NCI-H524 (cell line): ENCODE data around the gene SNRNP200.
"Not testable (repeated sequence)": the region's sequence is repeated elsewhere in the genome, so short reads cannot be mapped to it uniquely, and the experiment has no call there.

Experiments
- DNase-seq, 2 experiments: peaks; one replicate each; lab custom pipeline; 2025; lab: John Stamatoyannopoulos, UW

Gene SNRNP200

DNA sequence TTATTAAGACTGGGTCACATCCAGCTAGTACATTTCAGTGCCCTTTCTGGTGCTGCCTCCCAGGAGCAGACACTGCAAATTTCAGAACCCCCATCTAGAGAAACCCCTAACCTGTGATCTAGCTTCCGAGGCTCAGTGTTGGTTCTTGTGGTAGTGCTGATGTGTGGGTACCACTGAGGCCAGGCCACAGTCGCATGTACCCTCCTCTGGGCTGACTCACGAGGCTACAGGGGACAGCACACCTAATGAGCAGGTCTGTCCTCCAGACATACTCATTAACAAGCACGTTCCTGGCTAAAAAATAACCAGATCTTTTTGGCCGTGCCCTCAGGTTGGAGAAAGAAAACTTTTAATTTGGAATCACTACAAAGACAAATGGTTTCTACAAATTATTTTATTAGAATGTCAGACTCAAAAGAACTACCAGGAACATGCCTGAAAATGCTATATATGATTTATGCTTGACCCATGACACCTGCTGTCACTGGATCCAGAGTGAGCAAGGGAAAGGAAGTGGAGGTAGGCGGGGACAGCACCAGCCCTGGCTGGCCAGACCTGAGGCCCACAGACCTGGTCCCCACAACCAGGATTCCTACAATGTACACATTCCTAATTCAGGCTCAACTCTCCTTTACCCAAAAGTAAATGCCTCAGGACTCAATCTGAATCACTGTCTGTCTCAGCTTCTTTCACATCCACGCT is 30.8 kb downstream of the SNRNP200 start:
- DNase-seq, result no peak

GRCh38 chr2:96273763-96274162 is 31.6 kb downstream of the SNRNP200 start:
- no peak for DNase-seq

GRCh38 chr2:96271995-96272394 is 33.4 kb downstream of the SNRNP200 start:
- peak in 1 of 2 experiments; percentile 18 for DNase-seq

DNA sequence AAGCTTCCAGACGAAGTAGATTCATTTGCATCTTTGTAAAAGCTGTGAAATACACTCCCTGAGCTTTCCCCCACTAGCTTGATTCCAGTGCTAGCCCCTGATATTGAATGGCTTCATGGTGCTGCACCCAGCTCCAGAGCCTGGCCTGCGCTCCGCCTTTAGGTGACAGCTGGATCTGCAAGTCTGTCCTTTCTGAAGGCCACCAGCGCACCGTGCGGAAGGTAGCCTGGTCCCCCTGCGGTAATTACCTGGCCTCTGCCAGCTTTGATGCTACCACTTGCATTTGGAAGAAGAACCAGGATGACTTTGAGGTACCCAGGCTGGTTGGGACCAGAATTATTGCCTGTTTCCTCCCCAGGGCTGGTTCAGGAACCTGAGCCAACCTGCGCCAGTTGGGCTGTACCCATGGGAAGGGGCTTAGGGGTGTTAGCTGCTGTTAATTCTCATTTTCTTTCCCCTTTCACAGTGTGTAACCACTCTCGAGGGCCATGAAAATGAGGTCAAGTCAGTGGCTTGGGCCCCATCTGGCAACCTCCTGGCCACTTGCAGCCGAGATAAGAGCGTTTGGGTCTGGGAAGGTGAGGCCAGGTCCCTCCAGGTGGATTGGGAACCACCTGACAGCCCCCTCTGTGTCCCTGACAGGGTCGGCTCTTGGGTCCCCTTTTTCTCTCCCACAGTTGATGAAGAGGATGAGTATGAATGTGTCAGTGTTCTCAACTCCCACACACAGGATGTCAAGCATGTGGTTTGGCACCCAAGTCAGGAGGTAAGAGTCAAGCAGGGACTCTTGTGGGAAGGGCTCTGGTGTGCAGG is 38.0 kb downstream of the SNRNP200 start:
- DNase-seq, result peak; percentile 18 to 55

DNA sequence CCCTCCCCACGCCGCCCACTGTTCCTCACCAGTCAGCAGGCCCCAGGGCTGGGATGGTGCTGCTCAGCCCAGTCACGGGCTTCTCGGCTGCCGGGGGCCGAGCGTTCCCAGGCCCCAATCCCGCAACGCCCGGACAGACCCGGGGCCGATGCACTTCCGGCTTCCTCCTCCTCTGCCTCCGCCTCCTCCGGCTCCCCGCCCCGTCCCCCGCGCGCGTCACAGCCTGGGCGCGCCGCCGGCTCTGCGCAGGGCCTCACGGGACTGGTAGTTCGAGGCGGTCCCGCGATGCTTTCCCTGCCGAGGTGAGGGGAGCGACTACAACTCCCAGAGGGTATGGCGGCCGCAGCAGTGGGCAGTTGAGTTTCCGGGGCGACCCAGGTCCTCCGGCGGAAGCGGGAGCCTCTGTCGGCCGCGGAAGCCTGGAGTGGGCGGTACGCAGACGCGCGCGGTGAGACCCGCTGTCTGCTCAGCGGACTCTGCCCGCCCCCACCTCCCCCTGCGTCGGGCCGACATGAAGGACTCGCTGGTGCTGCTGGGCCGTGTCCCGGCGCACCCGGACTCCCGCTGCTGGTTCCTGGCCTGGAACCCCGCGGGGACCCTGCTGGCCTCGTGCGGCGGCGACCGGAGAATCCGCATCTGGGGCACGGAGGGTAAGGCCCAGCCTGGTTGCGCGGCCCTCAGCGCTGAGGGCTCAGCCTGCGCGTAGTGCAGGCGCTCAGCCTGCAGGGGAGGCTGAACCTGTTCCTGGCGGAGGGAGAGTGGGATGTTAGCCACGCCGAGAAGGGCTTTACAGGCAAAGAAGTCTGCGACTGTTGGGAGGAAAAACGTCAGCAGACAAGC is 39.3 kb downstream of the SNRNP200 start, which contains the start of the genes CIAO1 and TMEM127:
Gene CIAO1, plus strand, starts transcription at position 386 of the 840 bp plus-strand sequence. Its CDS starts 126 bp downstream, at position 512.
Gene TMEM127, minus strand, starts transcription at position 158 of the 840 bp plus-strand sequence. CDS start 616 bp downstream, outside the sequence.
- peak; percentile 94 to 95 for DNase-seq

GRCh38 chr2:96265349-96265839 is 40.0 kb downstream of the SNRNP200 start:
- DNase-seq, result peak; percentile 42 to 67

- peak; percentile 62 to 80 for DNase-seq
These were observed 40.5 kb downstream of the SNRNP200 start for GRCh38 chr2:96264656-96265348.

- DNase-seq, result no peak
These were observed 41.3 kb downstream of the SNRNP200 start for GRCh38 chr2:96264086-96264485.

- DNase-seq, result no peak
These were observed 43.0 kb downstream of the SNRNP200 start for GRCh38 chr2:96262306-96262705.

DNA sequence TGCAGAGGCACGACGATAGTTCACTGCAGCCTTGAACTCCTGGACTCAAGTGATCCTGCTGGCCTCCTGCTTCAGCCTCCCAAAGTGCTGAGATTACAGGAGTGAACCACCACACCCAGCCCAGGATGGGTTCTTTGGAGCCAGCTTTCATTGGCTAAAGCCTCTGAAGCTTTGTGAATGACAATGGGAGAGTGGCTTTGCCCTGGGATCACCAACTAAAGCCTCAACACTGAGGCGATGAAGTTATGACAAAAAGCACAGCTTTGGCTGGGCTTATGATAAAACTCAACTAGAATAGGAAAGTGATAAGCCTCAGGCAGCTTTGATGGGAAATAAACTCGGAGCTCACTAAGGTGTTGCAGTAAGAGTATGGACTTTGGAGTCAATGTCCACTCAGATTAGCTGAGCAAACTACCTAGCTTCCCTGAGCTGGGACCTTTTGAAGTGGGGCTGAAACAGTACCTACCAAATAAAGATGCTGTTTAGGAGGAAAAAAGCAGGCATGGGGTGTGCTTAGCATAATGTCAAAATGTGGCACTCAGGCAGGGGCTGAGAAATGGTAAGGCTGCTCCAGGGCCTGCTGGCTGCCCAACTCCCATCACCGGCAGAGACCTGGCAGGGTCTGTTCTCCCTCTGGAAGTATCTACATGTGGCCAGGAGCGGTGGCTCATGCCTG is 43.9 kb downstream of the SNRNP200 start:
- no peak for DNase-seq

DNA sequence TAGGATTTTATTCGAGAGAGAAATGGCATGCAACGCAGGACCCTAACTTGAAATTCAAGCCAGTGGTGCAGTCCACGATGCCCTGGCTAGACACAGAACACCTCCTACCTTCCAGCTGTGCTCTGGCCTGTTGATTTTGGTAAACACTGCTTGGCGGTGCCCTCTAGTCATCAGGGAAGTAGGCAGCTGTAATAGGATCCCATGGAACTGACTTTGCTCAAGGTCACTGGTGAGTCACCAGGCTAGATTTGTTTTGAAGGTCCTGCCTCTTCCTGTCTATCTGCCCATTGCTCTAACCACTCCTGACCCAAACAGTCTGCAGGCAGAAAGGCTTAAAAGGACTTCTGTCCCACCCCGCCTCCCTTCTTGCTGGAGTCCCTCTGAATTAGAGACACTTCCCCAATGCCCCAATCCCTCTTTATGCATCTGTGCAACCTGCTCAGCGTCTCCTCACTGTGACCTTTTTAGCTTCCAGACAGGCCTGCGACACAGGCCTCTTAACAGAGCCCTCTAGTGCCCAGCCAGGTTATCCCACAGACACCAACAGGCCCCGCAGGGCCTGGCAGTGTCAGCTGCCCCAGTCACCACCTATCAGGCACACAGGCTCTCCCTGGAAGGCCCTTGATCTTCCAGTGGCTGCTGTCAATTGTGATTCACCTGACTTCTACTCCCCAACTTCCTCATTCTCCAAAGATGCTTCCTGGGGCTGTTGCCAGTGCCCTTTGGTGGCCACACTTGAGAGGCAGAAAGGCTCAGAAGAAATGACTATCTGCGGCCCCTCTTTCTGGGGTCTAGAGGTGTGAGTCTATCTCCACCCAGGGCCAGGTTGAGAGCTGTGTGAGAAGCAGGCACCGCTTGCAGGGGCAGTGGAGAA is 44.7 kb downstream of the SNRNP200 start:
- DNase-seq, result peak; percentile 86 to 93

DNA sequence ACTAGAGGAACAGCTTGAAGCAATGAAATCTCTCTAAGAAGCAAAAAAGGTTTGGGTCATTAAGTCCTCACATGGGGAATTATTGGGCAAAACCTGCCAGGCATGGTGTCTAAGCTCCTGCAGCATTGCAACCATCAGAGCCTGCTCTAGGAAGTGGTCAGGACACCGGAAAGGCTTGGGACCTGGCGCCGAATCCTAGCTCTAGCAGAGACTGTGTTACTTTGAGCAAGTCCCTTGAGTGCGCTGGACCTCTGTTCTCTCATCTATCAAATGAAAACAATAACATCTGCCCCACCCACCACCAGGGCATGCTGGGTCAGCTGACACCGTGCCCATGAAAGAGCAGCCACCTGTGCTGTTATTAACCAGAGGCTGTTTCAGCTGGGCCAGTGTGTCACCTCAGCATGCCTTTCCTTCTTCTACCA is 45.8 kb downstream of the SNRNP200 start:
- peak; percentile 80 to 92 for DNase-seq

DNA sequence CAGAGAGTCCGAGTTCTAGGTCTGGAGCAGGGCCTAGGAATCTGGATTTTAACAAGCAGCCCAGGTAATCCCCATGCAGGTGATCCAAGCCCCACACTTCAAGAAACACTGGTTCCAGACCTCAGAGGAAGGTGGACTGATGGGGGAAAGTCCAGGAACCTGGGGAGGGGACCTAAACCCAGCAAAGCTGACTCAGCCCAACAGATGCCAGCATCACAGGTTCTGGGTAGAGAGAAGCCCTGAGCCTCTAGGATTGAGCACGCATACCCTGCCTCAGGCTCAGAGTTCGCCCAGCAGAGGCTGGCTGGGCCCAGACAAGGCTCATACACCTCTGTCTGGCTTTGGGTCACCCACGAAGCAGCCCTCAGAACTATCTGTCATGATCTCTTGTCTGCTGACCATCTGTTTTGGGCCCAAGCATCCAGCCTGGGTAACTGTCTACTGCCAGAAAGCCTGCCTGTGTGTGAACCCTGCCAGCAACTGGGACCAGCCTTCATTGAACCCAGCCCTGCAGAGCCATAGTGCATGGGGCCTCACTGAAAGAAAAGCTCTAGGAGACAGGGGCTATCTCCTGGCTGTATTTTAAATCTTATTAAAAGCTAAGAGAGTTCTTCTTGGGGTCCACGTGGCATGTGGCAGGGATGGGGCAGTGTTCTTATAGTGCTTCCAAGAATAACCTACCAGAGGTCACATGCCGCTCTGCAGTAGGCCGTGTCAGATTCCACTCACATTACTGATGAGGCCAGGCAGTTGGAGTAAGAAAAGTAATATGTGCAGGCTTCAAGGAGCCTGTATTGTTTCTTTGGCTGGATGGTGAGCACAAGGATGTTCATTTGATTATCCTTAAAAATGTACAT is 47.0 kb downstream of the SNRNP200 start:
- peak; percentile 66 to 83 for DNase-seq

DNA sequence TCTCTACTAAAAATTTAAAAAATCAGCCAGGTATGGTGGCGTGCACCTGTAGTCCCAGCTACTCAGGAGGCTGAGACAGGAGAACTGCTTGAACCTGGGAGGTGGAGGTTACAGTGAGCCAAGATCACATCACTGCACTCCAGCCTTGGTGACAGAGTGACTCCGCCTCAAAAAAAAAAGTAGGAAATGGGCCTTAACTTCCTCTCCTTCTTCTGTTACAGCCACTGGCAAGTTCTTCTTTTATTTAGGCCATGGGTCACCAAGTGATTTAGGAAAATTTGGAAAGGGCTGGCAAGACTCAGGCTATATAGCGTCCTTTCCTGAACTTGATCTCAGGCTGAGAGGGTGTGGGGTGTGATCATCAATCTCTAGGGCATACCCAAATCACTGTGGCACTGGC is 47.6 kb downstream of the SNRNP200 start:
- not testable (repeated sequence) for DNase-seq

DNA sequence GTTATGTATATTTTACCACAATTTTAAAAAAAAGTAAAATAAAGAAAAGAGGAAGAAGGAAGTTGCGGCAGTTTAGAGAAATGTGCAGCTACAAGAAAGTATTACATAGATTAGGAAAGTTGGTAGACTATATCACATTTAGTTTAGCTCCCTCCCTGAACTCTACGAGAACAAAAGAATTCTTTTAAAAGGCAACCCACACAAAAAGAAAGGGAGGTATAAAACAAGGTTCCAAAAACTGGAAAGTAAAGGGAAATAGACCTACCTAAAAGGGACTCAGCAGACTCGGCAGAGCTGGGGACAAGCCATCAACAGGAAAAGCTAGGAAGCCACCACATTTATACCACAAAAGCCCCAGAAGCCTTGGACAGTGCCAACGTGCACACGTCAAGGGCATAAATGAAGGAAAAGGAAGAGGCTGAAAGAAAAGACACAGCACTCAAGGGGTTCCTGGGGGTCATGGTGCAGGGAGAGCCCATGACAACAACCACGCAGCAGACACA is 48.7 kb downstream of the SNRNP200 start:
- no peak for DNase-seq

DNA sequence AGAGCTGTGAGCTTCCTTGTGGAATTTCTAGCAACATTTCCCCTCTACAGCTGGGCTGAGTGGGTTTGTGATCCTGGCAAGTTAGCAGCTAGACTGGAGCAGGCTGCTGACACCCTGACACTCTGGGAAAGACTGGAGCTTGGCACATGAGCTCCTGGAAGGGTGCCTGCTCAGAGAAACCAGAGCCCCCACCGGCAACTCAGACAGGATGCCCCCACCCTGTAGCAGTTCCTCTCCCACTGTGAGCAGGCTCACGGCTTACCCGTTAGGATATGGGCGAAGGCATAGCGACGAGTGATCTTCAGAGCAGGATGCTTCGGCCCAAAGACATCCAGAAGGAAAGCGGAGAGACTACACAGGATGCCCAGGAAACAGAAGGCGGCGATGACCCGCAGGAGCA is 50.8 kb downstream of the SNRNP200 start:
- DNase-seq, result no peak

DNA sequence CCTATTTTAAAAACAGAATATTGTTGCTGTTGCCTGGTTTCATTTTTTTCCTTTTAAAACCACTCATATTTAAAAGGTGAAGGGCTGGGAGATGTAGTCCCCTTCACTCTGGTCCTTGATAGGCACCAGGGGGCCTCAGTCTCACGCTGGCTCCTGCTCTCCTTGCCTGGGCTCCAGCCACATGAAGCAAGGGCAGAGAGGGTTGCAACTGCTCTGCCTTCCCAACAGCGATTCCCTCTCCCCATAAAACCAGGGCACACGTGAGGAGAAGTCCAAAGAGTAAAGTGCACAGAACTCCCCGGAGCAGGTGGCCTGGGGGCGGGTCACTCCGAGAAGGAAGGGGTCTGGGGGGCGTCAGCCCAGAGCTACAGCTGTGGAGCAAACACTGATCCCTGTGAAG is 52.3 kb downstream of the SNRNP200 start:
- DNase-seq, result no peak

GRCh38 chr2:96252526-96252925 is 52.8 kb downstream of the SNRNP200 start:
- no peak for DNase-seq
